ENCODE results near the gene ZNF646. TPM values are rescaled to one million over a fixed set of nuclear protein-coding genes. Genes with fewer than 3 reads are reported as not detected.

ZNF646 gene
- total RNA-seq, 4 donors from 2014 or later, result 10.9 to 16.9 (median 13.6) TPM

DNA sequence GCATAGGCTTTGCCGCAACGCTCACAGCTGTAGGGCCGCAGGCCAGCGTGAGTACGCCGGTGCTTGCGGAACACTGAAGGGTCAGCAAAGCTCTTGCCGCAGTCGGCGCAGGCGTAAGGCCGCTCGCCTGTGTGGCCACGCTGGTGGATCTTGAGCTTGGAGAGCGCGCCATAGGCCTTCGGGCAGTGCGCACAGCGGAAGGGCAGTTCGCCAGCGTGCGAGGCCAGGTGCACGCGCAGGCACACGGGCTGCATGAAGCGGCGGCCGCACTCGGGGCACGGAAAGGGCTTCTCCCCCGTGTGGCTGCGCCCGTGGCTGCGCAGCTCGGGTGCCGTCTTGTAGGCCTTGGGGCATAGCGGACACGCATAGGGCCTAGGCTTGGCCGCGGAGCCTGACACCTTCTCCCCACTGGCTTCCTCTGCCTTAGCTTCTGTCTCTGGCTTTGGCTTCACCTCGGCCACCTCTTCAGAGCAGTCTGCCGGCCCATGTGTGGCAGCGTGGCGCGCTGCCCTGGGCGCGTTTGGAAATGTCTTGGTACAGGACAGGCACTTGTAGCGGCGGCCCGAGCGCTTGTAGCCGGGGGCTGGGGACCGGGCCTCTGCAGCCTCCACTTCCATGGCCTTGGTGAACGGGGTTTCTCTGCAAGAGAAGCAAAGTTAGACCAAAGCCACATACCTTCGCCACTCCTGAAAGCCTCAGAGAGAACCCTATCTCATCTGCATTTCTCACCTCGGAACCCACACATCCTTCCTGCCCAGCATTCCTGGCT lies 10.2 kb upstream of the ZNF646 start:
- H3K9me3 ChIP-seq, result no peaks in the 10 kb centered on the region
- peak overlapping the region in 3 of 4 donors; percentile 63 to 78 (median 74) for H3K27ac ChIP-seq
- WGBS, 2 donors (ENCODE audit: low coverage in 1 of 2), result 93 to 94% methylated on average over 8 to 11 of the region's 56 CpGs
- H3K36me3 ChIP-seq, result peaks cover 0 to 43% of the 10 kb centered on the region in 2 donors
- H3K4me3 ChIP-seq, result no peak overlapping the region
- H3K27me3 ChIP-seq, result no peaks in the 10 kb centered on the region
- no peak for ATAC-seq
- peaks cover 0 to 20% (median 8%) of the 10 kb centered on the region in 3 donors for H3K4me1 ChIP-seq
- TF ChIP-seq EP300 (IDR thresholded peaks at IDR 0.05), result no peak
- TF ChIP-seq, protein P1, sequence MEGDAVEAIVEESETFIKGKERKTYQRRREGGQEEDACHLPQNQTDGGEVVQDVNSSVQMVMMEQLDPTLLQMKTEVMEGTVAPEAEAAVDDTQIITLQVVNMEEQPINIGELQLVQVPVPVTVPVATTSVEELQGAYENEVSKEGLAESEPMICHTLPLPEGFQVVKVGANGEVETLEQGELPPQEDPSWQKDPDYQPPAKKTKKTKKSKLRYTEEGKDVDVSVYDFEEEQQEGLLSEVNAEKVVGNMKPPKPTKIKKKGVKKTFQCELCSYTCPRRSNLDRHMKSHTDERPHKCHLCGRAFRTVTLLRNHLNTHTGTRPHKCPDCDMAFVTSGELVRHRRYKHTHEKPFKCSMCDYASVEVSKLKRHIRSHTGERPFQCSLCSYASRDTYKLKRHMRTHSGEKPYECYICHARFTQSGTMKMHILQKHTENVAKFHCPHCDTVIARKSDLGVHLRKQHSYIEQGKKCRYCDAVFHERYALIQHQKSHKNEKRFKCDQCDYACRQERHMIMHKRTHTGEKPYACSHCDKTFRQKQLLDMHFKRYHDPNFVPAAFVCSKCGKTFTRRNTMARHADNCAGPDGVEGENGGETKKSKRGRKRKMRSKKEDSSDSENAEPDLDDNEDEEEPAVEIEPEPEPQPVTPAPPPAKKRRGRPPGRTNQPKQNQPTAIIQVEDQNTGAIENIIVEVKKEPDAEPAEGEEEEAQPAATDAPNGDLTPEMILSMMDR (IDR thresholded peaks at IDR 0.05), result no peak
- TF ChIP-seq POLR2A (IDR thresholded peaks at IDR 0.05), result no peak
- no peak for TF ChIP-seq POLR2AphosphoS5 (IDR thresholded peaks at IDR 0.05)

DNA sequence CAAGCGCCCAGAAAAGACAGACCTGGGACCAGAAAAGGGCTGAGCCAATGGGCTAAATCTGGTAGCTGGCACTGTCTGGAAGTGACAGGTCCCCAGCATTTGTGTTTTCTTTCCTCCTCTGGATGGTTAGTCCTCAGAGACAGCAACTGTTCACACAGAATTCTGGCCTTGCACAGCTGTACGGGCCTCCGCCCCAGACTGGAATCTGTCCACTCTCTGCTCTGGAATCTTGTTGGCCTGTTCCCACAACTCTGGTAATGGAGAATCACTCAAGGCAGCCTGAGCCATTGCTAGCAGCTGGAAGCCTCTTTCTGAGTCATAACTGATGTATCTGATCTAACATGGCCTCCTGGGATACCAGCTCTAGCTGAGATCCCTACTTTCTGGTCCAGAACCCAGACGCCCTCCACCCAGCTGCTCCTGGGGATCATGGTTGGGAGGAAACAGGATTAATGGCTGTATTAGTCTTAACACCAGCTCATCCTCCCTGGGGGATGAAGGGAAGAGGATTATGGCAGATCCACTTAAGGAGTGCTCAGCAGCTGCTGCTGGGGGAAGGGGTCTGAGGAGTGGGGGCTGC lies 9.2 kb upstream of the ZNF646 start:
- 20 to 47% methylated on average over 2 of the region's 4 CpGs for WGBS, 2 donors (ENCODE audit: low coverage in 1 of 2)
- Histone ChIP-seq H3K4me1 (peaks cover 0 to 20% (median 8%) of the 10 kb centered on the region in 3 donors), H3K27ac (peak overlapping the region in 3 of 4 donors; percentile 63 to 78 (median 74)), H3K36me3 (peaks cover 0 to 43% of the 10 kb centered on the region in 2 donors), H3K9me3 (no peaks in the 10 kb centered on the region), H3K4me3 (no peak overlapping the region), H3K27me3 (no peaks in the 10 kb centered on the region)
- no peak for TF ChIP-seq POLR2AphosphoS5 (IDR thresholded peaks at IDR 0.05)
- TF ChIP-seq, protein P1 (IDR thresholded peaks at IDR 0.05), result no peak
- TF ChIP-seq EP300 (IDR thresholded peaks at IDR 0.05), result no peak
- no peak for TF ChIP-seq POLR2A (IDR thresholded peaks at IDR 0.05)
- ATAC-seq, result peak; percentile 91

DNA sequence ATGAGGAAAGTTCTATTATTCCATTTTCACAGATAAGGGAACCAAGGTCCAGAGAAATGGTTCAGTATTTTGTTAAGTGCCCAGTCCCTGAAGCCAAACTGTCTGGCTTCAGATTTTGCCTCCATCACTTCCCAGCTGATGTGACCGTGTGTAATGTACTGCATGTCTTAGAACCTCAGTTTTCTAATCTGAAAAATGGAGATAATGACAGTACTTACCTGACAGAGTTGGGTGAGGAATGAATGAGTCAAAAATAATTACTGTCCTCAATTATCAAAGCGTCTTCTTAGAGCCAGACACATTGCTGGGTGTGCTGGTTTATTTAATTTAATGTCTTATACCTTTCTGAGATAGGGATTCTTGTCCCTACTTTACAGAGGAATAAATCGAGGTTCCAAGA lies 6.9 kb upstream of the ZNF646 start:
- no peaks in the 10 kb centered on the region for H3K9me3 ChIP-seq
- no peaks in the 10 kb centered on the region for H3K27me3 ChIP-seq
- no peak overlapping the region for H3K27ac ChIP-seq
- 83 to 95% methylated on average over 3 of the region's 3 CpGs for WGBS, 2 donors (ENCODE audit: low coverage in 1 of 2)
- no peak overlapping the region for H3K4me3 ChIP-seq
- ATAC-seq, result no peak
- TF ChIP-seq, protein P1 (IDR thresholded peaks at IDR 0.05), result no peak
- no peak for TF ChIP-seq POLR2AphosphoS5 (IDR thresholded peaks at IDR 0.05)
- TF ChIP-seq POLR2A (IDR thresholded peaks at IDR 0.05), result no peak
- TF ChIP-seq EP300 (IDR thresholded peaks at IDR 0.05), result no peak
- H3K36me3 ChIP-seq, result peaks cover 0 to 19% of the 10 kb centered on the region in 2 donors
- peaks cover 3 to 34% (median 12%) of the 10 kb centered on the region in 3 donors for H3K4me1 ChIP-seq

DNA sequence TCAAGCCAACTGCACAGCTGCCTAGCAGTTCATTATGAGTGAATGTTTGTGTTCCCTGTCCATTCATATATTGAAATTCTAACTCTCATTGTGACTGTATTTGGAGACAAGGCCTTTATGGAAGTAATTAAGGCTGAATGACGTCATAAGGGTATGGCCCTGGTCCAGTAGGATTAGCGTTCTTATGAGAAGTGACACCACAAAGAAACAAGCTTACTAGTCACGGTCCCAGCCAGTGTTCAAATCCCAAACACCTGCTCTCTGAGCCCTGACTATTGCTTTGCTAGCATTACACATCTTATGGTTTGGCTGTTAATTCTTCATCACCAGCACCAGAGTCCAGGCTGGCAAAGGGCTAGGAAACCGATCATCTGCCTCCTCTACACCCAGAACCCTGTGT lies 2.4 kb upstream of the ZNF646 start:
- H3K4me3 ChIP-seq, result peak overlapping the region in 1 of 2 donors; percentile 89

More for the DNA sequence above, 2.4 kb upstream of the ZNF646 start:
- no peak for TF ChIP-seq EP300 (IDR thresholded peaks at IDR 0.05)
- no peak for TF ChIP-seq POLR2AphosphoS5 (IDR thresholded peaks at IDR 0.05)
- TF ChIP-seq POLR2A (IDR thresholded peaks at IDR 0.05), result no peak
- TF ChIP-seq, protein P1 (IDR thresholded peaks at IDR 0.05), result no peak
- Histone ChIP-seq H3K9me3 (no peaks in the 10 kb centered on the region), H3K27ac (peak overlapping the region in 3 of 4 donors; percentile 96 to 98 (median 97)), H3K27me3 (no peaks in the 10 kb centered on the region), H3K4me1 (peaks cover 5 to 39% (median 17%) of the 10 kb centered on the region in 3 donors), H3K36me3 (peaks cover 0 to 10% of the 10 kb centered on the region in 2 donors)
- WGBS, 2 donors (ENCODE audit: low coverage in 1 of 2), result 14 to 19% methylated on average over 4 of the region's 4 CpGs
- ATAC-seq, result no peak

Measured in gastroesophageal sphincter (tissue), 4 donors.